HepG2 (cell line): ENCODE results near the gene CCDC197.

Source experiments
- CTCF ChIP-seq: sonication (generic); formaldehyde crosslinking; IDR thresholded peaks from 2 replicates; pipeline ENCODE4 v1.5.0; 2020; ENCODE audit warnings: mild to moderate bottlenecking, missing genetic modification reagents, moderate library complexity
- FOXK2 ChIP-seq: fragments of 450-650 bp; IDR thresholded peaks from 2 replicates; pipeline ENCODE4 v1.6.1; 2016
- GABPA ChIP-seq, 2 experiments: IDR thresholded peaks; 2 replicates each; pipeline ENCODE4 v1.6.1; 2011 to 2016; ENCODE audit warnings: low read depth in 2 of 2, low read length in 1 of 2, missing biosample characterization in 1 of 2, missing genetic modification characterization in 1 of 2
- HDAC1 ChIP-seq: sonication (generic); formaldehyde crosslinking; IDR thresholded peaks from 2 replicates; pipeline ENCODE4 v1.5.1; 2020; ENCODE audit warnings: mild to moderate bottlenecking, missing genetic modification reagents
- ISL2 ChIP-seq: sonication (generic); formaldehyde crosslinking; IDR thresholded peaks from 2 replicates; pipeline ENCODE4 v1.5.0; 2020; ENCODE audit warnings: missing genetic modification reagents
- PHF8 ChIP-seq: sonication (generic); formaldehyde crosslinking; IDR thresholded peaks from 2 replicates; pipeline ENCODE4 v1.5.0; 2020; ENCODE audit warnings: missing genetic modification reagents
- PTBP1 ChIP-seq: fragments of 200-400 bp; formaldehyde crosslinking; IDR thresholded peaks from 2 replicates; pipeline ENCODE4 v1.6.1; 2018; ENCODE audit warnings: low read length, low read depth; ENCODE audit not compliant: poor library complexity, severe bottlenecking
- RAD51 ChIP-seq: fragments of 450-650 bp; IDR thresholded peaks from 2 replicates; pipeline ENCODE4 v1.6.1; 2016; ENCODE audit warnings: borderline replicate concordance
- ZBTB40 ChIP-seq, 2 experiments: fragments of 450-650 bp in 1 of 2; sonication (generic) in 1 of 2; formaldehyde crosslinking in 1 of 2; IDR thresholded peaks; 2 replicates each; pipeline versions ENCODE4 v1.6.1 to v1.8.0; 2016 to 2022; ENCODE audit warnings: antibody characterized with exemption in 1 of 2, mild to moderate bottlenecking in 1 of 2, missing genetic modification reagents in 1 of 2
- ZNF510 ChIP-seq: sonication (generic); formaldehyde crosslinking; IDR thresholded peaks from 2 replicates; pipeline ENCODE4 v1.4.0; 2020; ENCODE audit warnings: low read depth, mild to moderate bottlenecking, missing genetic modification reagents
- ZNF780A ChIP-seq: sonication (generic); formaldehyde crosslinking; IDR thresholded peaks from 2 replicates; pipeline ENCODE4 v1.8.0; 2022; ENCODE audit warnings: mild to moderate bottlenecking, missing genetic modification reagents, moderate library complexity

GRCh38 chr14:93999573-93999972 lies 2.5 kb downstream of the CCDC197 start:
- TF ChIP-seq HDAC1 (CRISPR knock-in tag) (no peak), GABPA (IDR thresholded peaks at IDR 0.05; ENCODE audit: low read depth, low read length) (no peak), GABPA (CRISPR knock-in tag; IDR thresholded peaks at IDR 0.05; ENCODE audit: low read depth) (no peak), FOXK2 (no peak), PTBP1 (no peak), ZNF780A (CRISPR knock-in tag) (no peak), ZNF510 (CRISPR knock-in tag) (no peak), ISL2 (no peak), ZBTB40 (IDR thresholded peaks at IDR 0.05) (no peak), ZBTB40 (CRISPR knock-in tag; IDR thresholded peaks at IDR 0.05) (no peak), RAD51 (no peak), PHF8 (no peak), CTCF (CRISPR knock-in tag) (no peak)
